ENCODE measurements around the gene PAX9. TPM values are rescaled to one million over a fixed set of nuclear protein-coding genes. Genes with fewer than 3 reads are reported as not detected.

Gene PAX9
- total and polyA plus RNA-seq, 5 donors, result not detected

- DNase-seq (peak in 1 of 3 donors; percentile 44), ATAC-seq (peak; percentile 19 to 42)
- H3K27me3 ChIP-seq (ENCODE audit: control insufficient read depth, insufficient read depth), result peaks cover 5% of the 10 kb centered on the region
- intact Hi-C loops (cut with DNase I), result loop anchor here (5.0 to 10.0 kb wide), 2 partner anchors 295 to 297 kb away; no protein-coding TSS in a partner anchor
- 2% methylated on average over 34 of the region's 34 CpGs for WGBS
- peaks cover 3% of the 10 kb centered on the region for H3K4me1 ChIP-seq (ENCODE audit: control insufficient read depth, insufficient read depth, low read length)
- no peak overlapping the region for H3K27ac ChIP-seq (ENCODE audit: low read length)
- peak overlapping the region; percentile 37 for H3K4me3 ChIP-seq (ENCODE audit: low read length)
- H3K9me3 ChIP-seq (ENCODE audit: control insufficient read depth, low read length), result no peaks in the 10 kb centered on the region
Measured at GRCh38 chr14:36647417-36647823, 14.2 kb upstream of the PAX9 start.

- peak overlapping the region; percentile 37 for H3K4me3 ChIP-seq (ENCODE audit: low read length)
- ATAC-seq (peak; percentile 74 to 78), DNase-seq (peak in 1 of 3 donors; percentile 52)
- intact Hi-C loops (cut with DNase I), result loop anchor here (5.0 to 10.0 kb wide), 2 partner anchors 294 to 297 kb away; no protein-coding TSS in a partner anchor
- WGBS, result 2% methylated on average over 62 of the region's 62 CpGs
- H3K27me3 ChIP-seq (ENCODE audit: control insufficient read depth, insufficient read depth), result peaks cover 10% of the 10 kb centered on the region
- no peaks in the 10 kb centered on the region for H3K9me3 ChIP-seq (ENCODE audit: control insufficient read depth, low read length)
- H3K4me1 ChIP-seq (ENCODE audit: control insufficient read depth, insufficient read depth, low read length), result peaks cover 3% of the 10 kb centered on the region
- H3K27ac ChIP-seq (ENCODE audit: low read length), result no peak overlapping the region
Measured at GRCh38 chr14:36647824-36648753, 13.6 kb upstream of the PAX9 start.

GRCh38 chr14:36649872-36650650 lies 11.6 kb upstream of the PAX9 start:
- ATAC-seq, result no peak

GRCh38 chr14:36652542-36653201 lies 9.0 kb upstream of the PAX9 start:
- no peak for DNase-seq
- intact Hi-C loops (cut with DNase I), result no loop called here
- Histone ChIP-seq H3K4me3 (ENCODE audit: low read length) (no peak overlapping the region), H3K4me1 (ENCODE audit: control insufficient read depth, insufficient read depth, low read length) (peaks cover 3% of the 10 kb centered on the region), H3K27ac (ENCODE audit: low read length) (no peak overlapping the region), H3K27me3 (ENCODE audit: control insufficient read depth, insufficient read depth) (peaks cover 9% of the 10 kb centered on the region), H3K9me3 (ENCODE audit: control insufficient read depth, low read length) (no peaks in the 10 kb centered on the region)
- ATAC-seq, result no peak

More at GRCh38 chr14:36649872-36650650, 11.6 kb upstream of the PAX9 start:
- no peaks in the 10 kb centered on the region for H3K9me3 ChIP-seq (ENCODE audit: control insufficient read depth, low read length)
- DNase-seq, result no peak
- WGBS, result 9% methylated on average over 4 of the region's 4 CpGs
- no peak overlapping the region for H3K4me3 ChIP-seq (ENCODE audit: low read length)
- no peak overlapping the region for H3K27ac ChIP-seq (ENCODE audit: low read length)
- intact Hi-C loops (cut with DNase I), result loop anchor here (5.0 to 10.0 kb wide), 2 partner anchors 292 to 295 kb away; no protein-coding TSS in a partner anchor
- H3K4me1 ChIP-seq (ENCODE audit: control insufficient read depth, insufficient read depth, low read length), result peaks cover 3% of the 10 kb centered on the region
- H3K27me3 ChIP-seq (ENCODE audit: control insufficient read depth, insufficient read depth), result peaks cover 11% of the 10 kb centered on the region

GRCh38 chr14:36653413-36653812 lies 8.2 kb upstream of the PAX9 start:
- intact Hi-C loops (cut with DNase I), result no loop called here

GRCh38 chr14:36653962-36654793 lies 7.5 kb upstream of the PAX9 start:
- no peaks in the 10 kb centered on the region for H3K4me1 ChIP-seq (ENCODE audit: control insufficient read depth, insufficient read depth, low read length)
- no peak overlapping the region for H3K27ac ChIP-seq (ENCODE audit: low read length)
- WGBS, result 6% methylated on average over 31 of the region's 31 CpGs
- DNase-seq (no peak), ATAC-seq (no peak)
- intact Hi-C loops (cut with DNase I), result no loop called here
- H3K27me3 ChIP-seq (ENCODE audit: control insufficient read depth, insufficient read depth), result peaks cover 9% of the 10 kb centered on the region
- H3K9me3 ChIP-seq (ENCODE audit: control insufficient read depth, low read length), result no peaks in the 10 kb centered on the region
- H3K4me3 ChIP-seq (ENCODE audit: low read length), result no peak overlapping the region

More at GRCh38 chr14:36653413-36653812, 8.2 kb upstream of the PAX9 start:
- WGBS, result 24% methylated on average over 3 of the region's 3 CpGs
- DNase-seq (no peak), ATAC-seq (no peak)
- H3K4me3 ChIP-seq (ENCODE audit: low read length), result no peak overlapping the region
- peaks cover 9% of the 10 kb centered on the region for H3K27me3 ChIP-seq (ENCODE audit: control insufficient read depth, insufficient read depth)
- no peaks in the 10 kb centered on the region for H3K9me3 ChIP-seq (ENCODE audit: control insufficient read depth, low read length)
- no peak overlapping the region for H3K27ac ChIP-seq (ENCODE audit: low read length)
- peaks cover under 1% of the 10 kb centered on the region for H3K4me1 ChIP-seq (ENCODE audit: control insufficient read depth, insufficient read depth, low read length)

- no peak overlapping the region for H3K4me3 ChIP-seq (ENCODE audit: low read length)
- H3K27me3 ChIP-seq (ENCODE audit: control insufficient read depth, insufficient read depth), result peaks cover 6% of the 10 kb centered on the region
- WGBS, result 5% methylated on average over 34 of the region's 34 CpGs
- H3K27ac ChIP-seq (ENCODE audit: low read length), result no peak overlapping the region
- intact Hi-C loops (cut with DNase I), result no loop called here
- no peak for ATAC-seq
- H3K4me1 ChIP-seq (ENCODE audit: control insufficient read depth, insufficient read depth, low read length), result no peaks in the 10 kb centered on the region
- H3K9me3 ChIP-seq (ENCODE audit: control insufficient read depth, low read length), result no peaks in the 10 kb centered on the region
- DNase-seq, result no peak
Measured at GRCh38 chr14:36654794-36655381, 6.8 kb upstream of the PAX9 start.

- DNase-seq (no peak), ATAC-seq (no peak)
- peaks cover 6% of the 10 kb centered on the region for H3K27me3 ChIP-seq (ENCODE audit: control insufficient read depth, insufficient read depth)
- no peaks in the 10 kb centered on the region for H3K9me3 ChIP-seq (ENCODE audit: control insufficient read depth, low read length)
- intact Hi-C loops (cut with DNase I), result no loop called here
- WGBS, result 7% methylated on average over 11 of the region's 11 CpGs
- H3K4me3 ChIP-seq (ENCODE audit: low read length), result no peak overlapping the region
- no peaks in the 10 kb centered on the region for H3K4me1 ChIP-seq (ENCODE audit: control insufficient read depth, insufficient read depth, low read length)
- no peak overlapping the region for H3K27ac ChIP-seq (ENCODE audit: low read length)
Measured at GRCh38 chr14:36655571-36655962, 6.1 kb upstream of the PAX9 start.

- Histone ChIP-seq H3K4me3 (ENCODE audit: low read length) (peak overlapping the region; percentile 1), H3K27ac (ENCODE audit: low read length) (no peak overlapping the region), H3K4me1 (ENCODE audit: control insufficient read depth, insufficient read depth, low read length) (no peaks in the 10 kb centered on the region), H3K9me3 (ENCODE audit: control insufficient read depth, low read length) (no peaks in the 10 kb centered on the region), H3K27me3 (ENCODE audit: control insufficient read depth, insufficient read depth) (peaks cover 6% of the 10 kb centered on the region)
- 4% methylated on average over 48 of the region's 48 CpGs for WGBS
- intact Hi-C loops (cut with DNase I), result no loop called here
- ATAC-seq (peak in 1 of 2 donors; percentile 15), DNase-seq (peak in 1 of 3 donors; percentile 48)
Measured at GRCh38 chr14:36655963-36656686, 5.5 kb upstream of the PAX9 start.
